Stomach (tissue), 4 donors: ENCODE measurements around the gene SIGLEC1.

Experiments
- CTCF ChIP-seq, 7 experiments: fragments of 450-650 bp in 4 of 7; fragments of 200-600 bp in 3 of 7; sonication (generic) in 3 of 7; IDR thresholded peaks; one replicate each; pipeline ENCODE4 v1.5.1; 2016 to 2019; ENCODE audit warnings: antibody characterized with exemption in 7 of 7, control low read depth in 2 of 7, mild to moderate bottlenecking in 1 of 7
- POLR2A ChIP-seq, 4 donors: fragments of 450-650 bp; IDR thresholded peaks; one replicate each; pipeline ENCODE4 v1.6.1; 2016; ENCODE audit warnings: antibody characterized with exemption in 4 of 4, control low read depth in 2 of 4, mild to moderate bottlenecking in 1 of 4, moderate library complexity in 1 of 4
- POLR2AphosphoS5 ChIP-seq, 3 donors: sonication (generic); formaldehyde crosslinking; IDR thresholded peaks; one replicate each; pipeline ENCODE4 v1.6.1; 2016; ENCODE audit warnings: antibody characterized with exemption in 3 of 3

GRCh38 chr20:3691306-3691705 lies 21.1 kb downstream of the SIGLEC1 start:
- no peak for TF ChIP-seq CTCF (IDR thresholded peaks at IDR 0.05)
- no peak for TF ChIP-seq POLR2A (IDR thresholded peaks at IDR 0.05)
- TF ChIP-seq POLR2AphosphoS5 (IDR thresholded peaks at IDR 0.05), result no peak
